ENCODE data around the gene IQSEC3. TPM values are rescaled to one million over a fixed set of nuclear protein-coding genes. Genes with fewer than 3 reads are reported as not detected.
"Not testable (repeated sequence)": the region's sequence is repeated elsewhere in the genome, so short reads cannot be mapped to it uniquely, and the experiment has no call there.

The IQSEC3 gene
- total RNA-seq, 1 donor from 2014 or later, result 4.1 TPM

DNA sequence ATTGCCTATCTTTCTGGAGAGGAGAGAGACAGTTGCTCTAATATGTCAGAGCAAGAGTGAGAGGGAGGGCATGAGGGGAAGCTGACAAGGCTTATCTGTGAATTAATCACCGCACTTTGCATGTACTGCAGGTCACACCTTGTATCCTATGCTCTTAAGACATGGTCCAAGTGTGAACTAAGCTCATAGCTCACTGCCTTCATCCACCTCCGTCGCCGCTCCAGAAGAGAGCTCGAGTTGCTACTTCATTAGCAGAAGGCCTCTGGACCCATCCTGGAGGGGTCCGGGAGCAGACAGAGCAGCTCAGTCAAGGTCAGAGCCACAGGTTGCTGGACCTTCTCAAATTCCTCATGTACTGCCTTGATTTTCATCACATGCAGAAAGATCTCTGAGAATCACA is 14.6 kb upstream of the IQSEC3 start:
- not testable (repeated sequence) for DNase-seq (ENCODE audit: low spot score in 2 of 2); FAIRE-seq

DNA sequence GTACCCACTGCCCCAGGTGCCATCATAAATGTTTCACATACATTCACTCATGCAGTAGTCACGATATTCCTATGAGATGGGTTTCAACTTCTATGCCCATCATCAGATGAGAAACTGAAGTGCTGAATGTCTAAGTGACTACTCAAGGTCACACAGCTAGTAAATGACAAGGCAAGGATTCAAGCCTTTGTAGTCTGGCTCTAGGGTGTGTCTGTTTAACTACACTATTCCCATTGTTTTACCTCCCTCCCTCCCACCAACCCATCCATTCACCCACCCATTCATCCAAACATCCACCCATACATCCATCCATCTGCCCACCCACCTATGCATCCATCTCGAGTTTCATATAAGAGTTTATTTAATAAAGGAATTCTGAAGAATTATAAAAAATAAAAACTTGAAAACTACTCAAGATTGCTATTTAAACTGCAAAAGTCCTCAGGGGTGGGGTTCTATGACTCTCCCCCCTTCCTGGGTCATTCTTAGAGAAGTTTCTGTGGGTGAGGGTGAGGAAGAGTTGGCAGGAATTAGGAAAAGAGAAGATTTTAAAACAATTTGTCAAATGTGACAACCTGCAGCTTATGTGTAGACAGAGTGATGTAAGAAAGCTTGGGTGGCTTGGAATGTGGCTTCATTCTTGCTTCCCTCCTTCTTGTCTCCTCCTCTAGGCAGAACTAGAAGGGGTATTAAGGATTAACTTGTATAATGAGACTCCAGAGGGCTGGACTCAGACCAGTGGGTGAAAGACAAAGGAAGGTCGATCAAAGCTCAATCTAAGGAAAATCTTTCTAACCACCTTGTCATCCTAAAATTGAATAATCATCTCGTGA is 13.4 kb upstream of the IQSEC3 start:
- FAIRE-seq; DNase-seq (ENCODE audit: low spot score in 2 of 2): not testable (repeated sequence)

DNA sequence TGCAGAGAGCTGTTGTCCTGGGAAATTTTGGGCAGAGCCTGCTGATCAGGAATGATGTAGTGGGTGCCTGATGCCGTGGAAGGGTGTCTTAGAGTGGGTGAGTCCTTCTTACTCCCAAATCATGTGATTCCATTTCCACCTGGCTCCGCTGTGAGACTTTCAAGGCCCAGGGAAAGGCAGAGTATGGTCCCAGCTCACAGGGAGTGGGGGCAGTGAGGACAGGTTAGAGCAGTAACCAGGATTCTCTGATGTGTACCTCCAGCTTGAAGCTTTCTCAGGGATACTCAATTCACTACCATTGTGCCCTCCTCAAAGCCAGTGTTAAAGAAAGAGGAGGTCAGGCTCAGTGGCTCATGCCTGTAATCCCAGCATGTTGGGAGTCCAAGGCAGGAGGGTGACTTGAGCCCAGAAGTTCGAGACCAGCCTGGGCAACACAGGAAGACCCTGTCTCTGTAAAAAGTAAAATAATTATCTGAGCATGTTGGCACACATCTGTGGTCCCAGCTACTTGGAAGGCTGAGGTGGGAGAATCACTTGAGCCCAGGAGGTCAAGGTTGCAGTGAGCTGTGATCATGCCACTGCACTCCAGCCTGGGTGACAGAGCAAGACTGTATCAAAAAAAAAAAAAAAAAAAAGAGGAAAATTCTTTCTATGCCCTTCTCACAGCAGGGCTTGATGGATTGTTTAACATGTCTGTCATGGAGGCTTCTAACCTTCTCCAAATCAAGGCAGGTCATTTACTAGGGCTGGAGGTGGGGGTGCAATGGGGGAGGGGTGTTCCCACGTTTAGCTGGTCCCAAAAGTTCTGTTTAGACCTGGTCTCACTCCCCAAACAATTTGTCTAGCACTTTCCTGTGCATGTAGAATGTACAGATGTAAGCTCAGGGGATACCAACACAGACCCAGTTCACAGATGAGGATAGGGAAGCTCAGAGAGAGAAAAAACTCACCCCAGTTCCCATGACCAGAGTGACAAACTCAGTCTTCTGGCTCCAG is 12.5 kb upstream of the IQSEC3 start:
- no peak for DNase-seq (ENCODE audit: low spot score in 2 of 2)
- FAIRE-seq, result no peak

DNA sequence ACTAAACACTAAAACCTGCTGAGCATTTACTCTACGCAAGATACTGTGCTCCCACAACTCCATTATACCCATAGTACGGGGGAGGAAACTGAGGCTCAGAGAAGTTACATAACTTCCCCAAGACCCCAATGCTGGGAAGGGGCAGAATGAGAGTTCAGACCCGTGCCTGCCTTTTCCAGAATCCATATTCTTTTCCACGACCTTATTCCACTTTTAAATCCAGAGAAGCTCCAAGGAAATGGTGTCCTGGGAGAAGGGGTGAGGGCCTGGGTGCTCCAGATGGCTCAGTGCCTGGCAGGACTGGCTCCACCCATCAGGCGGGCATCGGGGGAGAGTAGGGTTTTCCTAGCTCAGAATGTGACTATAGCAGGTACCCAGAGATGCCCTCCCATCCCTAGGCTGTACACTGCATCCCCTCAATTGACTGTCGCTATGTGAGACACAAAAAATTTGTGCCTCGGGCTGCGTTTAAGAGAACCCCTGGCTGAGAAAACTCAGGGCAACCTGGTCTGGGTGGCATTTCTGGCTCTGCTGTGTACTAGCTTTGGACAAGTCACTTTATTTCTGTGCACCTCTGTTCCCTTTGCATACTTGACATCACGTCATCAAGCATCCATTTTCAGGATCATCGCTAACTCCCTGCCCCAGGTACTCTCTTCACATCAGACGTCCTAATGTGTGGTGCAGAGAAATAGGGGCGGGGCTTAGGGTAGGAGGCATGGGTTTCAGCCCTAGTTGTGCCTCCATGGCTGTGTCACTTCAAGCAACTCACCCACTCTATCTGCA is 11.6 kb upstream of the IQSEC3 start:
- no peak for DNase-seq (ENCODE audit: low spot score in 2 of 2)
- no peak for FAIRE-seq

DNA sequence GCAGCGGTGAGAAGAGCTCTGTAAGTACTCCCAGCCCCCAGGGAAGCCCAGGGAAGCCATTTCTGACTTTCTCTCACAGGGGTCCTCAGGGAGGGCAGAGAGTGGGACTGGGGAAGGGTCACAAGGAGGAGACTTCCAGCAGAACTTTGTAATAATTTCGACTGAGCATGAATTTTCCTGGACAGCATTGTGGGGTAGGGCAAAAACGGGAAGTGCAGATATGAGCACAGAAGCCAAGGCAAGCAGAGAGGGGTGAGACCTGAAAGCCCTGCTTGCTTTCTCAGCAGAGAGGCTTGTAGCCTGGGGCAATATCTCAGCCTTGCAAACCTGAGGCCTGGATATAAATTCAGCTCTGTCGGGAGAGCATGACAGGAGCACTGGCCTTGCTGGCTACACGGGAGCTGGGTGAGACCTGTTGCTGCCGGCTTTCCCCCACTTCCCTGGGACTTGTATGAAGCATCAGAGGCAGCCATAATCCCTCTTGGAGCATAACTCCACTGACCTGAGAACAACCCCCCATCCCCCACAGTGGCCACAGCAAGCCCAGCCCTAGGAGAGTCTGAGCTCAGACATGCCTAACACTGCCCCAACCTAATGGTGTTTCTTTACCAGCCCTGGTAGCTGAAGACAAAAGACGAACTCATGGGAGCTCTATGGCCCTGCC is 9.8 kb upstream of the IQSEC3 start:
- no peak for FAIRE-seq
- no peak for DNase-seq (ENCODE audit: low spot score in 2 of 2)

DNA sequence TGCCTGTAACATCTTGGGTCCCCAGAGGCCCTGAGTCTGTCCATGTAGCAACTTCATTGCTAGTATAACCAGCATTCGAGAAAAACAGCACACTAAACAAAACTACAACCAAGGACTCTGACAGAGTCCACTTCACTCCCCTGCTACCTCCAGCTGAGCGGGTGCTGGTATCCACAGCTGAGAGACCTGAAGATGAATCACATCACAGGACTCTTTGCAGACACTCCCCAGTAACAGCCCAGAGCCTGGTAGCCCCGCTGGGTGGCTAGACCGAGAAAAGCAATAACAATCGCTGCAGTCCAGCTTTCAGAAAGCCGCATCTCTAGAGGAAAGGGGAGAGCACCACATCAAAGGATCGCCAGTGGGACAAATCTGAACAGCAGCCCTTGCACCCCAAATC is 9.0 kb upstream of the IQSEC3 start:
- FAIRE-seq, result no peak

DNA sequence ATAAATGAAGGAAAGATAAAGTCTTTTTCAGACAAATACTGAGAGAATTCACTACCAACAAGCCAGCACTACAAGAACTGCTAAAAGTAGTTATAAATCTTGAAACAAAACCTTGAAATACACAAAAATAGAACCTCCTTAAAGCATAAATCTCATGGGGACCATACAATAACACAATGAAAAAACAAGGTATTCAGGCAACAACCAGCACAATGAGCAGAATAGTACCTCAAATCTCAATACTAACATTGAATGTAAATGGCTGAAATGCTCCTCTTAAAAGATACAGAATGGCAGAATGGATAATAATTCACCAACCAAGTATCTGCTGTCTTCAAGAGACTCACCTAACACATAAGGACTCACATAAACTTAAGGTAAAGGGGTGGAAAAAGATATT is 7.7 kb upstream of the IQSEC3 start:
- FAIRE-seq, result no peak
- no peak for DNase-seq (ENCODE audit: low spot score in 2 of 2)

More for the DNA sequence above, 9.0 kb upstream of the IQSEC3 start:
- no peak for DNase-seq (ENCODE audit: low spot score in 2 of 2)

DNA sequence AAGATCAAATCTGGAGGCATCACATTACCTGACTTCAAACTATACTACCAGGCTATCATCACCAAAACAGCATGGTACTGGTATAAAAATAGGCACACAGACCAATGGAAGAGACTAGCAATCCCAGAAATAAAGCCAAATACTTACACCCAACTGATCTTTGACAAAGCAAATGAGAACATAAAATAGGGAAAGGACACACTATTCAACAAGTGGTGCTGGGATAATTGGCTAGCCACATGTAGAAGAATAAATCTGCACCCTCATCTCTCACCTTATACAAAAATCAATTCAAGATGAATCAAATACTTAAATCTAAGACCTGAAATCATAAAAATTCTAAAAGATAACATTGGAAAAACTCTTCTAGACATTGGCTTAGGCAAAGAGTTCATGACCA is 4.7 kb upstream of the IQSEC3 start:
- FAIRE-seq, result not testable (repeated sequence)

DNA sequence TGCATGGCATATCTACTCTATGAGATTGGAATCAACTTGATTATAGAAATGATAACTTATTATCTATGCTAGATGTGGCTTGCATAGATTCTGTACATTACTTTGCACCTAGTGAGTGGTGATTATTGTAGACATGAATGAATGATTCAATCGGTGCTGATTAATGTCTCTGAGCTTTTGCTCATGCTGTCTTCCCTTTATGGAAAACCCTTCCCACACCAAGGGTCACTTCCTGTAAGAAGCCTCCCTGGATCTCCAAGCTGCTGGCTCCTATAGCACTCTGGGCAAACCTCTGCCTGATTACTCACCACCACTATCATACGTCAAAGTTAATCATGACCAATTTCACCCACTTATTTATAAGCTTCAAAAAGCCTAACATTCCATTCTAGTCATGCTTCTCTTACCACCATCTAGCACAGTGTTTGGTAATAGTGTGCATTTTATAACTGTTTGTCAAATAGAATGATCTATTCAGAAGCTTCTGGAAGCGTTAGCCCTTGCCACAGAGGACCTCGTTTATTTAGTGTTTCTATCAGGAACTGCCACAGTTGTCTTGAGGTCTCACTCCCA is 990 bp upstream of the IQSEC3 start:
- FAIRE-seq; DNase-seq (ENCODE audit: low spot score in 2 of 2): not testable (repeated sequence)

More for the DNA sequence above, 4.7 kb upstream of the IQSEC3 start:
- DNase-seq (ENCODE audit: low spot score in 2 of 2), result not testable (repeated sequence)

DNA sequence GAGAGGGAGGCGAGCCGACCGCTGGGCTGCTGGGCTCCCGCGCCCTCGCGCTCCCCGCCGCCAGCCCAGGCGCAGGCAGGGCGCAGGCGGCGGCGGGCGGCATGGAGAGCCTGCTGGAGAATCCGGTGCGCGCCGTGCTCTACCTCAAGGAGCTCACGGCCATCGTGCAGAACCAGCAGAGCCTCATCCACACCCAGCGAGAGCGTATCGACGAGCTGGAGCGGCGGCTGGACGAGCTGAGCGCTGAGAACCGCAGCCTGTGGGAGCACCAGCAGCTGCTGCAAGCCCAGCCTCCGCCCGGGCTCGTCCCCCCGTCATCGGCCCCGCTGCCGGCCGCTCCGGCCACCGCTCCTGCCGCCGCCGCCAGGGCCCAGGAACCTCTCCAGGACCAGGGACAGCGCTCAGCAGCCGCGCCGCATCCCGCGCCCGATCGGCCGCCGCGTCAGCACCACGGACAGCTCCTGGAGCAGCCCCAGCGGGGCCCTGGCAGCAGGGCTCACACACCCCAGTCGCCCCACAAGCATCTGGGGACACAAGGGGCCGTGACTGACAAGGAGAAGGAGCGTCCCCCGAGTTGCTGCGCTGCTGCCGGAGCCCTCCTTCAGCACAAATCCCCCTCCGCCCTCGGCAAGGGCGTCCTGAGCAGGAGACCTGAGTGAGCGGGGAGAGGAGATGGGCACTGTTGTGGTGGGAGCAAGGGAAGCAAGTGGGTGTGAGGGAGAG is 376 bp downstream of the IQSEC3 start:
- not testable (repeated sequence) for DNase-seq (ENCODE audit: low spot score in 2 of 2); FAIRE-seq

DNA sequence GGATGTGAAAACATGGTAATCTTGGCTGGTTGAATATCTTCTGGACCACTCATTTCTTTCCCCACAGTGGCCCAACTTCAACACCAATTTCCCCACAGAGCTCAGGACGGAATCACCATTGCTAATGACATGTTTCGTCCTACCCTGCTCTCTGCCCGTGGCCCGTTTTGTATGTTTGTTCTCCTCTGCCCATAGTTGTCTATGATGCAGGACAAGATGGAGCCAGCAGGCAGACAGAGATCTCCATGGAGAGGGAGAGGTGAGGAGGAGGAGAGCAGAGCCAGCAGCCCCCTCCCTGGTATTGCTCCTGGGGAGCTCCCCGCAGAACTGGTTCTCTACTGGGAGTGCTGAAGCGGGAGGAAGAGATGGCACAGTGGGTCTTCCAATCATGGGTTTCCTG is 3.1 kb downstream of the IQSEC3 start:
- not testable (repeated sequence) for DNase-seq (ENCODE audit: low spot score in 2 of 2); FAIRE-seq

DNA sequence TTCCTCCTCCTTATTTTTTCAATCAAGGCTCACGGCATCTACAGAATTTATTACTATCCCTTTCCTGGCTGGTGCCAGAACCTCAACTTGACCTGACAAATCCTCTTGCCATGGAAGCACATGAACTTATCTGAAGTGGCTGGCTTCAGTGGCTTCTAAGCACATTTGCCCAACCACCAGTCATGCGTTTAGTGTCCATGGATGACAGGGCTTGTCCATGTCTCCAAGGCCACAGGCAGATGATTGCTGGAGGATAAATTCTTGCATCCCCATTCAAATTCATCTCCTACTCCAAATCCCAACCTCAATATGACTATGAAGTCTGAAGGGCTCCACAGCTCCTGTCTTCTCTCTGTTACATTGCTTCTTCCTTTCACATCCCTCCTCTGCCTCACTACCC is 4.0 kb downstream of the IQSEC3 start:
- not testable (repeated sequence) for FAIRE-seq; DNase-seq (ENCODE audit: low spot score in 2 of 2)

DNA sequence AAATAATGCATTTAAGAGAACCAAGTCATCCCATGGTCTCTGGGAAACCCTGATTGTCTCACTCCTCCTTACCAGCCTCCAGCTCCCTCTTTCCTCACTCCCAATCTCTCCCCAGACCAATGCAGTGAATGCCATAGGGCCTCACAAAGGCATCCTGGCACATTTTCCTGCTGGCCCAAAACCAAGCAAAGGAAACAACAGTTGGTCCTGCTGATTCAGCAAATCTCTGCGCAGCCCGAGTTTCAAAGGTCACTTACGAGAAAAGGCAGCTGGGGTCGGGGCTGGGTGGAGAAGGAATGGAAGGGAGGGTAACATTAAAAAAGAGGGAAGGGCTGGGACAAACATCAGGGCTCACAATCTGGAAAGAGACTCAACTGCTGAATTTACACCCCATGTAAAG is 5.5 kb downstream of the IQSEC3 start:
- not testable (repeated sequence) for DNase-seq (ENCODE audit: low spot score in 2 of 2); FAIRE-seq

DNA sequence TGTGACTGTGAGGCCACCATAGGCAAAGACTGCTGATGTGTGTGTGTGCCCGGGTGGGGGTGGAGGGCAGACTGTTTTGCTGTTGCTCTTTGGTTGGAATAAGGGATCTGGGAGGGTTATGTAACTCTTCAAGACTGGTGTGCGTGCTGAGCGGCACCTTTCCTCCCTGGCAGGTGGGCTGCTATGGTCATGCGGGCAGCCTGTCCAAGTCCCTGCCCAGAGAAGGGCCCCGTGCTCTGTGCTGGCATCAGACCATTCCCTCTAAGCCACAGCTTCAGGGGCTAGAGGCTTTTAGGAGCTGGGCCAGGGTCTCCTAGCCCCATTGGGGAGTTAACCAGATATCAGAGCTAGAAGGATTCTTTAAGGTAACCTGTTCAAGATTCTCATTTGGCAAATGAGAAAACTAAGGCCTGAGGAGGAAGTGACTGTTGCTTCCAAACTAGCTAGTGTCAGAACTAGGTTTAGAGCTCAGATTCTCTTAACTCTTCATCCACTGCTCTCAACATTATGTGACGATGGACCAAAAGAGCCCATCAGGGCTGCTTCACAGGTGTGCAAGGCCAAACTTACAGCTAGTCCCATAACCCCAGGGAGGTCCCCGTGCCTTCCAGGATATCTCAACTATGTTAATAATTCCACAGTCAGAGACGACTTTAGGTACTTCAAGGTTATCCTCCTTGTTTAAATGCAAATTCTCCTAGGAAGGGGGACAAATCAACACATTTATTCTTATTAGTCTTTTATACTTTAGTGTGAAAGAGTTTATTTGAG is 8.0 kb downstream of the IQSEC3 start:
- FAIRE-seq; DNase-seq (ENCODE audit: low spot score in 2 of 2): not testable (repeated sequence)

DNA sequence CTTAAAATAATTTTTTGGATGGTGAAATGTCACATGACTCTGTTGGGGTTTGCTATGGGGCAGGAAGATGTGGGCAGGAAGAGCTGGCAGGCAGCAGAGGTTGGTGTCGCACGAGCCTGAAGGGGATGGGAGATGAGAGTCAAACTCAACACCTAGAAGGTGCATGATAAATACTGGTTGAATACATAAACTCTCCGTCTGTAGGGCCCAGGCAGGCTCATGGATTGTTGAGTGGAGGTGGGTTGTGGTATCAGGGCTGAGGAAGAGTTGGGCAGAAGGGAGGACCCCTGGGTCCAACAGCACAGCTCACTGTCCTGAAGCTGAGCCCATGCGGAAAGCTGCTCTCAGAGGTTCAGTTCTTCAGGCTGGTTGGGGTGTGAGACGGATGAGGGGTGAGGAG is 9.0 kb downstream of the IQSEC3 start:
- FAIRE-seq; DNase-seq (ENCODE audit: low spot score in 2 of 2): not testable (repeated sequence)

DNA sequence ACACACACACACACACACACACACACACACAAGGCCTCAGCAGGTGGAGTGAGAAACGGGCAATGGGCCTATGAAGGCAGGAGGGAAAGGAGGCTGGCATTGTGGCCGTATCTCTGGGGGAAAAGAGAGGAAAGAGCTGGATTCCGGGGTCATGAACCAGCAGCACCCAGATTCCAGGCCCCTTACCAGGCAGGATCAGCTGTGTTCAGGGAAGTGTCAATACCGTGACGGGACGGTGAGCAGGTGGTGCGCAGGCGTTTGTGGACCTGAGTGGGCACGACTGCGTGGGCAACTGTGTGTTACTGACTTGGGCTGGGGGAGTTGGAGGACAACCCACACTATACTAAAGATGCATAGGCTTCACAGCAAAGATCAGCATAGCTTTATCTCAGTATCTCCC is 9.5 kb downstream of the IQSEC3 start:
- not testable (repeated sequence) for FAIRE-seq

DNA sequence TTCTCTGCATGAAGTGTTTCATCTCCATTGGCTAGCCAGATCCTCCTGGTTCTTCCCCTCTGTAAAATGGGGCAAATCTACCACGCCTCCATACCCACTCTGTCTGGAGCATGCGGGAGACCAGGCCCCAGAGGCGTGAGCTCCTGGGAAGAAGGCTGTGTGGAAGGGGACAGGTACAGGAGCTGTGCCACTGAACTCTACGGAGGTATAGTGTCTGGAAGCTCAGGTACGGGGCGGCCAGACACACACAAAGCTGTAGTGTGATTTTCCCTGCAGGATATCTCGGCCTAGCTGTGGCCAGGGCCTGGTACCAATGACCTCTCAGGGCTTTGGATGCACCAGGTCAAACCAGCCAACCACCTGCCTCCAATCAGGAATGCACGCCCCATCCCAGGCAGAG is 10.0 kb downstream of the IQSEC3 start:
- not testable (repeated sequence) for FAIRE-seq; DNase-seq (ENCODE audit: low spot score in 2 of 2)

More for the DNA sequence above, 9.5 kb downstream of the IQSEC3 start:
- not testable (repeated sequence) for DNase-seq (ENCODE audit: low spot score in 2 of 2)

Data from frontal cortex (tissue), 4 donors.